ENCODE results near the gene HAGH. TPM values are rescaled to one million over a fixed set of nuclear protein-coding genes. Genes with fewer than 3 reads are reported as not detected.
"Not testable (repeated sequence)": the region's sequence is repeated elsewhere in the genome, so short reads cannot be mapped to it uniquely, and the experiment has no call there.

Gene HAGH
- polyA plus RNA-seq (2013, experiment 1 of 2) = 43.8 TPM
- 37.6 TPM for polyA plus RNA-seq (2013, experiment 2 of 2)

DNA sequence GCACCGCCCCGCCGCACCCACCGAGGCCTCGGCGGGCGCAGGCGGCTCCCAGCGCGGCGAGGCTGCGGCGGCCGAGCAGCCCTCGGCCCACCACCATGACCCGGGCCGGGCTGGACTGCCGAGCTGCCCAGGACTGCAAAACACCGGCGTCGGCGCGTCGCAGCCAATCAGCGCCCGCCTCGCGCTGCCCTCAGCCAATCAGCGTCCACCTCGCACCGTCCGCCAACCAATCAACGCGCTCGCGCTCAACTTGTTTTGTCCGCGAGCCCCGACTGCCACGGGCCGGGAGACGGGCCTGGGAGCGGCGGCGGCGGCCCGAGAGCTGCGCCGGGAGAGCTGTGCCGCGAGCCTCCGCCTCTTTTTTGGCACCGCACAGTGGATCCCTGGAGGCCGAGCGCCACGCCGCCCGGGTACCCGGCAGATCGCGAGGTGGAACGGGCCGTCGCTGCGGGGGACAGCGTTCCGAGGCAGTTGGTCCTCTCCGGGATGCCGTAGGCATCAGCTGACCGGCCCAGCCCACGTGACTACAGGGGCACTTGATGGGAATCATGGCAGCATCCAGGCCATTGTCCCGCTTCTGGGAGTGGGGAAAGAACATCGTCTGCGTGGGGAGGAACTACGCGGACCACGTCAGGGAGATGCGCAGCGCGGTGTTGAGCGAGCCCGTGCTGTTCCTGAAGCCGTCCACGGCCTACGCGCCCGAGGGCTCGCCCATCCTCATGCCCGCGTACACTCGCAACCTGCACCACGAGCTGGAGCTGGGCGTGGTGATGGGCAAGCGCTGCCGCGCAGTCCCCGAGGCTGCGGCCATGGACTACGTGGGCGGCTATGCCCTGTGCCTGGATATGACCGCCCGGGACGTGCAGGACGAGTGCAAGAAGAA, at the start of gene HAGH, which contains the start of gene FAHD1:
HAGH (minus strand) TSS at position 135 of the 883 bp plus-strand sequence; CDS start at position 97, 38 bp downstream.
FAHD1 (plus strand) TSS at position 516 of the 883 bp plus-strand sequence; CDS start at position 549, 33 bp downstream.
- Histone ChIP-seq H3K27ac (ENCODE audit: low read depth, low read length, severe bottlenecking) (peak within 1 kb of the TSS; percentile 66), H3K4me3 (ENCODE audit: extremely low read depth, insufficient read depth, low read length, poor library complexity, severe bottlenecking) (peak within 1 kb of the TSS; percentile 94), H3K9me3 (ENCODE audit: control insufficient read depth, low read length) (no peaks in the 10 kb centered on the region), H3K4me1 (ENCODE audit: control insufficient read depth, insufficient read depth, low read length, poor library complexity, severe bottlenecking) (peaks cover 4% of the 10 kb centered on the region), H3K36me3 (ENCODE audit: control insufficient read depth, insufficient read depth, low read length) (peaks cover 37% of the 10 kb centered on the region)
- 0% methylated on average over 95 to 101 of the region's 104 CpGs for WGBS, 2 experiments (ENCODE audit: insufficient coverage in 2 of 2)

- not testable (repeated sequence) for H3K27ac ChIP-seq (ENCODE audit: low read depth, low read length, severe bottlenecking); H3K36me3 ChIP-seq (ENCODE audit: control insufficient read depth, insufficient read depth, low read length); H3K4me1 ChIP-seq (ENCODE audit: control insufficient read depth, insufficient read depth, low read length, poor library complexity, severe bottlenecking); H3K9me3 ChIP-seq (ENCODE audit: control insufficient read depth, low read length); H3K4me3 ChIP-seq (ENCODE audit: extremely low read depth, insufficient read depth, low read length, poor library complexity, severe bottlenecking)
- WGBS, 2 experiments (ENCODE audit: insufficient coverage in 2 of 2) = 81 to 91% methylated on average over 7 to 9 of the region's 13 CpGs
Measured at GRCh38 chr16:1876066-1876465, 49.4 kb upstream of the HAGH start.

DNA sequence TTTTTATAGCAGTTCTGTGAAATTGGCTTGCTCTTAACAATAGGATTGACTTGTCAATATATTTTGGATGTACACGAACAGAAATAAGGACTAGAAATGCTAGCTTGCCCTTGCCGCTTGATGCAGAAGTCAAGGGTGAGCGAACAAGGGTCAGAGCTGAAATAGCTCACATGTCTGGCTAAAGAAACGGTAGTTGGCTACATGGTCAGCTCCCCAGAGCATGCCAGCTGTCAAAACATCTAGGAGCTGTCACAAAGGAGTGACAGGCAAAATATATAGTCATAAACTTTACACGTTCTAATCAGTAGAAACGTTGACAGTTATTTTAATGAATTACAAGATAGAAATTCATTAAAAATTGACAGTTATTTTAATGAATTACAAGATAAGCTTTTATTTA, 48.2 kb upstream of the HAGH start:
- H3K4me1 ChIP-seq (ENCODE audit: control insufficient read depth, insufficient read depth, low read length, poor library complexity, severe bottlenecking) = no peaks in the 10 kb centered on the region
- WGBS, 2 experiments (ENCODE audit: insufficient coverage in 2 of 2) = 79 to 85% methylated on average over 4 of the region's 6 CpGs
- H3K36me3 ChIP-seq (ENCODE audit: control insufficient read depth, insufficient read depth, low read length) = no peaks in the 10 kb centered on the region
- no peaks in the 10 kb centered on the region for H3K9me3 ChIP-seq (ENCODE audit: control insufficient read depth, low read length)
- H3K4me3 ChIP-seq (ENCODE audit: extremely low read depth, insufficient read depth, low read length, poor library complexity, severe bottlenecking) = no peak overlapping the region
- no peak overlapping the region for H3K27ac ChIP-seq (ENCODE audit: low read depth, low read length, severe bottlenecking)

GRCh38 chr16:1871974-1872635, 45.5 kb upstream of the HAGH start, which contains the start of gene MEIOB:
Gene MEIOB (minus strand): TSS chr16:1872164. CDS start chr16:1868175, 3,989 bp downstream.
- Histone ChIP-seq H3K4me1 (ENCODE audit: control insufficient read depth, insufficient read depth, low read length, poor library complexity, severe bottlenecking) (no peaks in the 10 kb centered on the region), H3K9me3 (ENCODE audit: control insufficient read depth, low read length) (no peaks in the 10 kb centered on the region), H3K4me3 (ENCODE audit: extremely low read depth, insufficient read depth, low read length, poor library complexity, severe bottlenecking) (no peak within 1 kb of the TSS), H3K36me3 (ENCODE audit: control insufficient read depth, insufficient read depth, low read length) (no peaks in the 10 kb centered on the region), H3K27ac (ENCODE audit: low read depth, low read length, severe bottlenecking) (no peak within 1 kb of the TSS)
- WGBS, 2 experiments (ENCODE audit: insufficient coverage in 2 of 2) = 33 to 52% methylated on average over 18 to 31 of the region's 68 CpGs

- Histone ChIP-seq H3K9me3 (ENCODE audit: control insufficient read depth, low read length) (no peaks in the 10 kb centered on the region), H3K4me3 (ENCODE audit: extremely low read depth, insufficient read depth, low read length, poor library complexity, severe bottlenecking) (no peak overlapping the region), H3K36me3 (ENCODE audit: control insufficient read depth, insufficient read depth, low read length) (no peaks in the 10 kb centered on the region), H3K27ac (ENCODE audit: low read depth, low read length, severe bottlenecking) (no peak overlapping the region), H3K4me1 (ENCODE audit: control insufficient read depth, insufficient read depth, low read length, poor library complexity, severe bottlenecking) (no peaks in the 10 kb centered on the region)
- 69% methylated on average over 6 to 8 of the region's 9 CpGs for WGBS, 2 experiments (ENCODE audit: insufficient coverage in 2 of 2)
Measured at GRCh38 chr16:1870365-1871082, 43.9 kb upstream of the HAGH start.

GRCh38 chr16:1865902-1866690, 39.5 kb upstream of the HAGH start:
- 60 to 63% methylated on average over 1 to 5 of the region's 6 CpGs for WGBS, 2 experiments (ENCODE audit: insufficient coverage in 2 of 2)
- Histone ChIP-seq H3K27ac (ENCODE audit: low read depth, low read length, severe bottlenecking) (no peak overlapping the region), H3K4me1 (ENCODE audit: control insufficient read depth, insufficient read depth, low read length, poor library complexity, severe bottlenecking) (no peaks in the 10 kb centered on the region)

GRCh38 chr16:1863681-1864460, 37.2 kb upstream of the HAGH start:
- Histone ChIP-seq H3K4me1 (ENCODE audit: control insufficient read depth, insufficient read depth, low read length, poor library complexity, severe bottlenecking) (no peaks in the 10 kb centered on the region), H3K36me3 (ENCODE audit: control insufficient read depth, insufficient read depth, low read length) (no peaks in the 10 kb centered on the region), H3K4me3 (ENCODE audit: extremely low read depth, insufficient read depth, low read length, poor library complexity, severe bottlenecking) (no peak overlapping the region), H3K9me3 (ENCODE audit: control insufficient read depth, low read length) (no peaks in the 10 kb centered on the region), H3K27ac (ENCODE audit: low read depth, low read length, severe bottlenecking) (no peak overlapping the region)
- 31 to 49% methylated on average over 3 to 4 of the region's 4 CpGs for WGBS, 2 experiments (ENCODE audit: insufficient coverage in 2 of 2)

More at GRCh38 chr16:1865902-1866690, 39.5 kb upstream of the HAGH start:
- Histone ChIP-seq H3K9me3 (ENCODE audit: control insufficient read depth, low read length) (no peaks in the 10 kb centered on the region), H3K36me3 (ENCODE audit: control insufficient read depth, insufficient read depth, low read length) (no peaks in the 10 kb centered on the region), H3K4me3 (ENCODE audit: extremely low read depth, insufficient read depth, low read length, poor library complexity, severe bottlenecking) (no peak overlapping the region)

DNA sequence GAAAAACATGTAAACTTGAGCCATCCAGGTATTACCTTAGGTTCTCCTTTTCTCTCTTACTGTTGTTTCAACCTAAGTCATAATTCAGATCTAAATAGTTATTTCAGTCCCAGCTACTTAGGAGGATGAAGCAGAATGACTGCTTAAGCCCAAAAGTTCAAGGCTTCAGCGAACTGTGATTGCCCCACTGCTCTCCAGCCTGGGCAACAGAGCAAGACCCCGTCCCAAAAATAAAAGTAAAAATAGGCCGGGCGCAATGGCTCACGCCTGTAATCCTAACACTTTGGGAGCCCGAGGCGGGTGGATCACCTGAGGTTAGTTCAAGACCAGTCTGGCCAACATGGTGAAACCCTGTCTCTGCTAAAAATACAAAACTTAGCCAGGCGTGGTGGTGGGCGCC, 35.8 kb upstream of the HAGH start:
- Histone ChIP-seq H3K4me1 (ENCODE audit: control insufficient read depth, insufficient read depth, low read length, poor library complexity, severe bottlenecking) (no peaks in the 10 kb centered on the region), H3K36me3 (ENCODE audit: control insufficient read depth, insufficient read depth, low read length) (no peaks in the 10 kb centered on the region)
- WGBS, 2 experiments (ENCODE audit: insufficient coverage in 2 of 2) = 75 to 81% methylated on average over 5 to 7 of the region's 9 CpGs

DNA sequence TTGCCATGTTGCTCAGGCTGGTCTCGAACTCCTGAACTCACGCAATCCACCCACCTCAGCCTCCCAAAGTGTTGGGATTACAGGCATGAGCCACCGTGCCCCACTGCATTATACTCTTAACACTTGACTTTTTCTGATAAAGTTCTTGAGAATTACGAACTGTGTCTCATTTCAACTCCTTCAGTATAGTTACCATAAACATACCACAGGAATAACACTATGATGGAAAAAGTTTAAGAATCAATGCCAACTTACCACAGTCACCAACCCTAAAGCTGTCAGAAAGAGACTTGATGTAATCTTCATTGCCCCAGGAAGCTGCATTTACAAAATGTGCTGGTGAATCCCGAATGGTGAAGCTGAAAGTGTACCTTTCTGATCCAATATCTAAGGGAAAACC, 35.1 kb upstream of the HAGH start:
- H3K4me3 ChIP-seq (ENCODE audit: extremely low read depth, insufficient read depth, low read length, poor library complexity, severe bottlenecking) = no peak overlapping the region
- no peaks in the 10 kb centered on the region for H3K36me3 ChIP-seq (ENCODE audit: control insufficient read depth, insufficient read depth, low read length)
- no peak overlapping the region for H3K27ac ChIP-seq (ENCODE audit: low read depth, low read length, severe bottlenecking)
- H3K4me1 ChIP-seq (ENCODE audit: control insufficient read depth, insufficient read depth, low read length, poor library complexity, severe bottlenecking) = no peaks in the 10 kb centered on the region
- no peaks in the 10 kb centered on the region for H3K9me3 ChIP-seq (ENCODE audit: control insufficient read depth, low read length)
- 64 to 76% methylated on average over 5 of the region's 5 CpGs for WGBS, 2 experiments (ENCODE audit: insufficient coverage in 2 of 2)

More for the DNA sequence above, 35.8 kb upstream of the HAGH start:
- Histone ChIP-seq H3K4me3 (ENCODE audit: extremely low read depth, insufficient read depth, low read length, poor library complexity, severe bottlenecking) (no peak overlapping the region), H3K9me3 (ENCODE audit: control insufficient read depth, low read length) (no peaks in the 10 kb centered on the region), H3K27ac (ENCODE audit: low read depth, low read length, severe bottlenecking) (no peak overlapping the region)

Measured in mesodermal cell (in vitro differentiated cells).